SK-N-SH treated with all-trans-retinoic acid at 6 μM for 48 hours (cell line): ENCODE results near the gene FBXO24.

Source experiments
- SNAI2 ChIP-seq: fragments of 250-450 bp; sonication (Bioruptor Pico); IDR thresholded peaks from 2 replicates; pipeline ENCODE4 v1.5.0; 2020; ENCODE audit warnings: mild to moderate bottlenecking, moderate library complexity
- TCF4 ChIP-seq: fragments of 250-450 bp; sonication (Bioruptor Pico); IDR thresholded peaks from 2 replicates; pipeline ENCODE4 v1.8.0; 2021; ENCODE audit warnings: mild to moderate bottlenecking, moderate library complexity, borderline replicate concordance
- ZFP3 ChIP-seq: fragments of 250-450 bp; sonication (Bioruptor Pico); IDR thresholded peaks from 2 replicates; pipeline ENCODE4 v1.5.0; 2020; ENCODE audit warnings: mild to moderate bottlenecking, moderate library complexity
- ZFP30 ChIP-seq: fragments of 450-650 bp; formaldehyde crosslinking; IDR thresholded peaks from 2 replicates; pipeline ENCODE4 v1.5.0; 2022; ENCODE audit warnings: mild to moderate bottlenecking, moderate library complexity
- TF ChIP-seq, protein P1 (sequence below): fragments of 250-450 bp; sonication (Bioruptor Pico); IDR thresholded peaks from 2 replicates; pipeline ENCODE4 v1.8.0; 2020; ENCODE audit warnings: mild to moderate bottlenecking, moderate library complexity, borderline replicate concordance

DNA sequence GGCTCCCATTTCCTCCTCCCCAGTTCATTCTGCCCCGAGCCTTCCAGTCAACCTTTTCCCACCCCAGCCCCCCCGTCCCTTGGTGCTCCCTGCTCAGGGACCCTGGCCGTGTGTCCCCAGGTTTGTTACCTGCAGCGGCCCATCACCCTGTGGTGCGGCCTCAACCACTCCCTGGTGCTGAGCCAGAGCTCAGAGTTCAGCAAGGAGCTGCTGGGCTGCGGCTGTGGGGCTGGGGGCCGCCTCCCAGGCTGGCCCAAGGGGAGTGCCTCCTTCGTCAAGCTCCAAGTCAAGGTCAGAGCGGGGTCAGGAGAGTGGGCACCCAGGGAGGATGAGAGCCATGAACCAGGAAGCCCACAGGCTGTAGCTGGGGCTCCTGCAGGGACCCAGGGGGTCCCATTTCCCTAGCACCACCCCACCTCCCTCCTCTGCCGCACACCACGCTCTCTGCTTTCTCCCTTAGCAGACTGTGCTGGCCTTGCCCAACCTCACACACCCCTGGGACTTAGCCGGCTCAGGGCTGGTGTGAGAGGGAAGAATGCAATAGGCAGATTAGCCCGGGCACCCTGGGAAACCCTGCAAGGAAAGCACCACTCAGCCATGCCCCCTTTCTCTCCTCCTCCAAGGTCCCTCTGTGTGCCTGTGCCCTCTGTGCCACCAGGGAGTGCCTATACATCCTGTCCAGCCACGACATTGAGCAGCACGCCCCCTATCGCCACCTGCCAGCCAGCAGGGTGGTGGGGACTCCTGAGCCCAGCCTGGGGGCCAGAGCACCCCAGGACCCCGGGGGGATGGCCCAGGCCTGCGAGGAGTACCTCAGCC lies 14.0 kb downstream of the FBXO24 start:
- TF ChIP-seq, protein P1, sequence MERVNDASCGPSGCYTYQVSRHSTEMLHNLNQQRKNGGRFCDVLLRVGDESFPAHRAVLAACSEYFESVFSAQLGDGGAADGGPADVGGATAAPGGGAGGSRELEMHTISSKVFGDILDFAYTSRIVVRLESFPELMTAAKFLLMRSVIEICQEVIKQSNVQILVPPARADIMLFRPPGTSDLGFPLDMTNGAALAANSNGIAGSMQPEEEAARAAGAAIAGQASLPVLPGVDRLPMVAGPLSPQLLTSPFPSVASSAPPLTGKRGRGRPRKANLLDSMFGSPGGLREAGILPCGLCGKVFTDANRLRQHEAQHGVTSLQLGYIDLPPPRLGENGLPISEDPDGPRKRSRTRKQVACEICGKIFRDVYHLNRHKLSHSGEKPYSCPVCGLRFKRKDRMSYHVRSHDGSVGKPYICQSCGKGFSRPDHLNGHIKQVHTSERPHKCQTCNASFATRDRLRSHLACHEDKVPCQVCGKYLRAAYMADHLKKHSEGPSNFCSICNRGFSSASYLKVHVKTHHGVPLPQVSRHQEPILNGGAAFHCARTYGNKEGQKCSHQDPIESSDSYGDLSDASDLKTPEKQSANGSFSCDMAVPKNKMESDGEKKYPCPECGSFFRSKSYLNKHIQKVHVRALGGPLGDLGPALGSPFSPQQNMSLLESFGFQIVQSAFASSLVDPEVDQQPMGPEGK (CRISPR knock-in tag), result no peak
- no peak for TF ChIP-seq SNAI2 (CRISPR knock-in tag)
- TF ChIP-seq ZFP3 (CRISPR knock-in tag), result no peak
- no peak for TF ChIP-seq TCF4 (CRISPR knock-in tag)
- TF ChIP-seq ZFP30 (CRISPR knock-in tag), result no peak
